Activated B cell treated with CpG ODN at 0.5 μM for 24 hours (primary cell): ENCODE results near the gene YY1. TPM values are rescaled to one million over a fixed set of nuclear protein-coding genes. Genes with fewer than 3 reads are reported as not detected.

ENCODE experiments used
- ATAC-seq: fragments of 200-7000 bp; cut with Tn5 transposase; one replicate; pipeline ENCODE4 v1.10.0; 2021; ENCODE audit warnings: low read depth, mild to moderate bottlenecking, moderate library complexity
- CTCF ChIA-PET: fragments of 350-600 bp; sonication (Branson Sonifier 250); formaldehyde crosslinking; loops from one replicate; lab custom pipeline; 2021; ENCODE audit warnings: antibody characterized with exemption; lab: Charles Lee
- POLR2A ChIA-PET: fragments of 350-600 bp; sonication (Branson Sonifier 250); formaldehyde crosslinking; loops from one replicate; lab custom pipeline; 2021; ENCODE audit warnings: antibody characterized with exemption; lab: Charles Lee
- DNase-seq: peaks from one replicate; pipeline ENCODE4 v3.0.0; 2022
- H3K27ac Mint-ChIP-seq: one replicate; pipeline ENCODE4 v1.8.0; 2020; ENCODE audit warnings: mixed read lengths
- H3K27me3 Mint-ChIP-seq: one replicate; pipeline ENCODE4 v1.8.0; 2021; ENCODE audit warnings: mixed read lengths
- H3K36me3 Mint-ChIP-seq: one replicate; pipeline ENCODE4 v1.8.0; 2021; ENCODE audit warnings: low read depth, mixed read lengths
- H3K4me1 Mint-ChIP-seq: one replicate; pipeline ENCODE4 v1.8.0; 2021; ENCODE audit warnings: mixed read lengths
- H3K4me3 Mint-ChIP-seq: one replicate; pipeline ENCODE4 v1.8.0; 2020; ENCODE audit warnings: mild to moderate bottlenecking, mixed read lengths
- H3K9me3 Mint-ChIP-seq: one replicate; pipeline ENCODE4 v1.8.0; 2020; ENCODE audit warnings: mixed read lengths
- intact Hi-C: fragments of 100-400 bp; cut with micrococcal nuclease; formaldehyde crosslinking; loops from one replicate; pipeline ENCODE4 v1.15.1; 2024
- total RNA-seq: library from RNA; stranded (reverse); gene quantifications from 2 replicates; pipeline ENCODE4 v1.2.3, GENCODE V29; 2022
- TF ChIP-seq, protein P1 (sequence below): fragments of 200-600 bp; IDR thresholded peaks from one replicate; pipeline ENCODE4 v1.8.0; 2022; ENCODE audit warnings: antibody characterized with exemption, mild to moderate bottlenecking

YY1 gene
- total RNA-seq, 1 donor from 2014 or later, result 72.6 TPM

DNA sequence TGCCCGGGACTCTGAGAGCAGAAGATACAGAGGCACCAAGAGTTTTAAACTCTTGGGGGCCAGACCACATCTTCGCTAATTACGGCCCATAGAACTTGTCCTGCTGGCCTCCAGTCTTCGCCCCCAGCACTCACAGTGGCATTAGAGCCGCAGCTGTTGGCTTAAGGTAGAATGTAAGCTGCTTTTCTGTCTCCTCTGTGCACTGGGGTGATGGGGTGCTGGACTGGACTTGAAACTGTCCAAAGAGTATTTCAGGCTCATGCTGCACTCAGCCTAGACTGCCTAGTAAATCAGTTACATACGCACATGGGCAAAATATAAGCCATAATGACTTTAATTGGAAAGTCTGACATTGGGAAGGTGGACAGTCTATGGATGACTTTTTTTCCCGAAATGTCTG lies 29.0 kb downstream of the YY1 start:
- Mint-ChIP-seq H3K4me3 (no peak overlapping the region), H3K27me3 (no peaks in the 10 kb centered on the region), H3K4me1 (peaks cover 35% of the 10 kb centered on the region), H3K9me3 (no peaks in the 10 kb centered on the region), H3K36me3 (peaks cover 55% of the 10 kb centered on the region), H3K27ac (no peak overlapping the region)
- CTCF ChIA-PET, result no interaction called here
- intact Hi-C loops, result no loop called here
- DNase-seq (no peak), ATAC-seq (no peak)
- POLR2A ChIA-PET, result interaction anchor here (0.7 to 1.0 kb wide), 2 partner anchors 26 kb away, joined by 4 to 7 read pairs; no protein-coding TSS in a partner anchor
- TF ChIP-seq, protein P1, sequence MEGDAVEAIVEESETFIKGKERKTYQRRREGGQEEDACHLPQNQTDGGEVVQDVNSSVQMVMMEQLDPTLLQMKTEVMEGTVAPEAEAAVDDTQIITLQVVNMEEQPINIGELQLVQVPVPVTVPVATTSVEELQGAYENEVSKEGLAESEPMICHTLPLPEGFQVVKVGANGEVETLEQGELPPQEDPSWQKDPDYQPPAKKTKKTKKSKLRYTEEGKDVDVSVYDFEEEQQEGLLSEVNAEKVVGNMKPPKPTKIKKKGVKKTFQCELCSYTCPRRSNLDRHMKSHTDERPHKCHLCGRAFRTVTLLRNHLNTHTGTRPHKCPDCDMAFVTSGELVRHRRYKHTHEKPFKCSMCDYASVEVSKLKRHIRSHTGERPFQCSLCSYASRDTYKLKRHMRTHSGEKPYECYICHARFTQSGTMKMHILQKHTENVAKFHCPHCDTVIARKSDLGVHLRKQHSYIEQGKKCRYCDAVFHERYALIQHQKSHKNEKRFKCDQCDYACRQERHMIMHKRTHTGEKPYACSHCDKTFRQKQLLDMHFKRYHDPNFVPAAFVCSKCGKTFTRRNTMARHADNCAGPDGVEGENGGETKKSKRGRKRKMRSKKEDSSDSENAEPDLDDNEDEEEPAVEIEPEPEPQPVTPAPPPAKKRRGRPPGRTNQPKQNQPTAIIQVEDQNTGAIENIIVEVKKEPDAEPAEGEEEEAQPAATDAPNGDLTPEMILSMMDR, result no peak

GRCh38 chr14:100268591-100269207 lies 29.8 kb downstream of the YY1 start:
- ChIA-PET POLR2A (no interaction called here), CTCF (interaction anchor here (1.6 kb wide), 1 partner anchor 17 kb away, joined by 8 read pairs; no protein-coding TSS in a partner anchor)
- H3K36me3 Mint-ChIP-seq, result peaks cover 50% of the 10 kb centered on the region
- H3K9me3 Mint-ChIP-seq, result no peaks in the 10 kb centered on the region
- TF ChIP-seq, protein P1, result no peak
- H3K27ac Mint-ChIP-seq, result no peak overlapping the region
- H3K4me3 Mint-ChIP-seq, result no peak overlapping the region
- H3K27me3 Mint-ChIP-seq, result no peaks in the 10 kb centered on the region
- H3K4me1 Mint-ChIP-seq, result peaks cover 28% of the 10 kb centered on the region
- DNase-seq, result no peak
- intact Hi-C loops, result no loop called here
- no peak for ATAC-seq

DNA sequence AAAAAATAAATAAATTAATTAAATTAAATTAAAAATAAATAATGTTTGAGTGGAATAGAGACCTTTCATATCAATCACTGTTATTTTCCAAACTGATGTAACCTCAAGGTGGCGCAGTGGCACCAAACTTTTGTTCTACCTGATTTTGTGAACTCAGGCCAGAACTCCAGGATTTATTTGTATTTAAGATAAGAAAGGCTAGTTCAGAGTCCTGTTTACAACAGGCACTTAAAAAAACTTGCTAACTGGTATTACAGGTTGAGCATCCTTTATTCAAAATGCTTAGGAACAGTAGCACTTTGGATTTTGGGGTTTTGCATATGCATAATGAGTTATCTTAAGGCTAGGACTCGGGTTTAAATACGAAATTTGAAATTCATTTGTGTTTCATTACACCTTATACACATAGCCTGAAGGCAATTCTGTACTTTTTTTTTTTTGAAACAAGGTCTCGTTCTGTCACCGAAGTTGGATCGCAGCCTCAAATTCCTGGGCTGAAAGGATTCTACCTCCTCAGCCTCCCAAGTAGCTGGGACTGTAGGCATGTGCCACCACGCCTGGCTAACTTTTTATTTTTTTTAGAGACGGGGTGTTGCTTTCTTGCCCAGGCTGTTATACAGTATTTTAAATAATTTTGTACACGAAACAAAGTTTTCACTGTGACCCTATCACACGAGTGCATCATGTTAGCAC lies 32.4 kb downstream of the YY1 start:
- peaks cover 24% of the 10 kb centered on the region for H3K4me1 Mint-ChIP-seq
- CTCF ChIA-PET, result interaction anchor here (0.6 kb wide), 1 partner anchor 28 kb away, joined by 3 read pairs; no protein-coding TSS in a partner anchor
- intact Hi-C loops, result loop anchor here (1.0 to 10.0 kb wide), 3 partner anchors 47 to 383 kb away; no protein-coding TSS in a partner anchor

GRCh38 chr14:100274250-100274649 lies 35.3 kb downstream of the YY1 start:
- Mint-ChIP-seq H3K4me3 (no peak overlapping the region), H3K4me1 (peaks cover 23% of the 10 kb centered on the region), H3K9me3 (no peaks in the 10 kb centered on the region), H3K27me3 (no peaks in the 10 kb centered on the region), H3K36me3 (peaks cover 44% of the 10 kb centered on the region), H3K27ac (no peak overlapping the region)
- DNase-seq, result no peak
- no peak for ATAC-seq
- CTCF ChIA-PET, result interaction anchor here (0.6 kb wide), 1 partner anchor 370 kb away, joined by 4 read pairs; no protein-coding TSS in a partner anchor
- POLR2A ChIA-PET, result interaction anchor here (0.7 kb wide), 1 partner anchor 803 kb away, joined by 3 read pairs; no protein-coding TSS in a partner anchor
- TF ChIP-seq, protein P1, result no peak
- intact Hi-C loops, result loop anchor here (2.0 to 10.0 kb wide), 2 partner anchors 15 to 381 kb away; no protein-coding TSS in a partner anchor

More for the DNA sequence above, 32.4 kb downstream of the YY1 start:
- POLR2A ChIA-PET, result no interaction called here
- TF ChIP-seq, protein P1, result no peak
- ATAC-seq (no peak), DNase-seq (no peak)
- Mint-ChIP-seq H3K4me3 (no peak overlapping the region), H3K36me3 (peaks cover 49% of the 10 kb centered on the region), H3K27me3 (no peaks in the 10 kb centered on the region), H3K27ac (no peak overlapping the region), H3K9me3 (no peaks in the 10 kb centered on the region)

DNA sequence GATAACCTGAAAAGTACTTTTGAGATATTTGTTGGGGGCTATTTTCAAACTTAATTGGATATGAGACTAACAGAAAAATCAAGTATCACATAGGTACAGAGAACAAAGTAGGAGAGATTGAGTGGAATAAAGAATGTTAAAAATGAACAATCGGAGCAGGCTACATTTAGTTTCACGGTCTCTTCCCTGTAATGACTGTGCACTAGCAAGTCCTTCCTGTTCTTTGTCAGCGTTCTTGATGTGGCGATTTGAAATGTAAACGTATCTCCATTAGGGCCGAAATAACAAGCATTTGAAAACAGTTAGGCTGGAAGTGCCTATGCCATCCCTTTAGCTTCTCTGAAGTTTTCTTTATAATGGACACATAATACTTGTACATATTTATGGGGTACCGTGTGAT lies 36.3 kb downstream of the YY1 start:
- H3K36me3 Mint-ChIP-seq, result peaks cover 46% of the 10 kb centered on the region
- POLR2A ChIA-PET, result interaction anchor here (1.0 kb wide), 1 partner anchor 100 kb away, joined by 3 read pairs; a partner anchor contains a TSS
- H3K27me3 Mint-ChIP-seq, result no peaks in the 10 kb centered on the region
- H3K4me1 Mint-ChIP-seq, result peaks cover 27% of the 10 kb centered on the region
- DNase-seq (no peak), ATAC-seq (no peak)
- intact Hi-C loops, result loop anchor here (2.0 to 10.0 kb wide), 2 partner anchors 16 to 380 kb away; no protein-coding TSS in a partner anchor
- peak overlapping the region; percentile 55 for H3K27ac Mint-ChIP-seq
- H3K9me3 Mint-ChIP-seq, result no peaks in the 10 kb centered on the region
- no peak overlapping the region for H3K4me3 Mint-ChIP-seq
- TF ChIP-seq, protein P1, result no peak
- CTCF ChIA-PET, result no interaction called here
